HG03025 (cell line): ENCODE measurements around the gene ZNF335.
"Not testable (repeated sequence)": the region's sequence is repeated elsewhere in the genome, so short reads cannot be mapped to it uniquely, and the experiment has no call there.

Source experiments
- ATAC-seq: cut with Tn5 transposase; IDR thresholded peaks from one replicate; pipeline ENCODE4 v1.9.1; 2021; ENCODE audit warnings: mild to moderate bottlenecking, moderate library complexity; ENCODE audit not compliant: unreplicated experiment, low FRiP score

ZNF335 gene

GRCh38 chr20:46001498-46001897 is 29.5 kb upstream of the ZNF335 start:
- no peak for ATAC-seq

- ATAC-seq: no peak
These were observed 28.4 kb upstream of the ZNF335 start for GRCh38 chr20:46000262-46000996.

GRCh38 chr20:45999557-46000261 is 27.7 kb upstream of the ZNF335 start:
- ATAC-seq: no peak

- ATAC-seq: no peak
These were observed 26.8 kb upstream of the ZNF335 start for GRCh38 chr20:45998761-45999160.

GRCh38 chr20:45998337-45998736 is 26.3 kb upstream of the ZNF335 start:
- no peak for ATAC-seq

GRCh38 chr20:45997187-45997586 is 25.2 kb upstream of the ZNF335 start:
- ATAC-seq: no peak

- ATAC-seq: not testable (repeated sequence)
These were observed 23.6 kb upstream of the ZNF335 start for GRCh38 chr20:45995495-45996097.

GRCh38 chr20:45994761-45995493 is 22.9 kb upstream of the ZNF335 start:
- ATAC-seq: no peak

GRCh38 chr20:45993197-45993951 is 21.4 kb upstream of the ZNF335 start:
- no peak for ATAC-seq

- ATAC-seq: no peak
These were observed 19.6 kb upstream of the ZNF335 start for GRCh38 chr20:45991616-45992015.

GRCh38 chr20:45988830-45989229 is 16.8 kb upstream of the ZNF335 start:
- ATAC-seq: not testable (repeated sequence)

- no peak for ATAC-seq
These were observed 15.2 kb upstream of the ZNF335 start for GRCh38 chr20:45987108-45987780.

GRCh38 chr20:45985573-45985972 is 13.6 kb upstream of the ZNF335 start:
- ATAC-seq: no peak

GRCh38 chr20:45983279-45983743 is 11.3 kb upstream of the ZNF335 start:
- ATAC-seq: no peak

- ATAC-seq: no peak
These were observed 9.3 kb upstream of the ZNF335 start for GRCh38 chr20:45981261-45981660.

- no peak for ATAC-seq
These were observed 4.1 kb upstream of the ZNF335 start for GRCh38 chr20:45976086-45976485.

- ATAC-seq: no peak
These were observed 3.7 kb upstream of the ZNF335 start for GRCh38 chr20:45975686-45976085.

- no peak for ATAC-seq
These were observed 3.0 kb upstream of the ZNF335 start for GRCh38 chr20:45974896-45975565.
